ENCODE results near the gene TMEM18. TPM values are rescaled to one million over a fixed set of nuclear protein-coding genes. Genes with fewer than 3 reads are reported as not detected.

The TMEM18 gene
- total and polyA plus RNA-seq, 2 of the 13 experiments (the other 11 are each of a cell fraction or from before 2014, with no cell fraction given), result 45.9 to 49.4 TPM

GRCh38 chr2:677056-677958 is at the start of gene TMEM18 (continued):
- peak; percentile 34; the same call in 1 of the 2 replicates for TF ChIP-seq GMEB2 (CRISPR knock-in tag; IDR thresholded peaks at IDR 0.05; ENCODE audit: low read depth)
- no peak for TF ChIP-seq RFX1 (IDR thresholded peaks at IDR 0.05)
- peak; percentile 72; the same call in 1 of the 2 replicates for TF ChIP-seq CBX5 (CRISPR knock-in tag; IDR thresholded peaks at IDR 0.05; ENCODE audit: borderline replicate concordance)
- TF ChIP-seq ZBTB33 (CRISPR knock-in tag; IDR thresholded peaks at IDR 0.05), result peak; percentile 73
- TF ChIP-seq HMGXB3 (CRISPR knock-in tag; IDR thresholded peaks at IDR 0.05; ENCODE audit: borderline replicate concordance), result peak; percentile 91; the same call in 1 of the 2 replicates
- peak; percentile 88; the same call in 1 of the 2 replicates for TF ChIP-seq SATB2 (CRISPR knock-in tag; IDR thresholded peaks at IDR 0.05)
- TF ChIP-seq CTCF (CRISPR knock-in tag; IDR thresholded peaks at IDR 0.05), result peak; percentile 80
- no peak for TF ChIP-seq NBN (conservative IDR thresholded peaks at IDR 0.05)
- TF ChIP-seq XRCC5 (optimal IDR thresholded peaks at IDR 0.05; ENCODE audit: low read length), result peak; percentile 85
- TF ChIP-seq ZNF282 (IDR thresholded peaks at IDR 0.05; ENCODE audit: partially characterized antibody), result no peak
- peak; percentile 80; the same call in 1 of the 2 replicates for TF ChIP-seq ZBTB34 (CRISPR knock-in tag; IDR thresholded peaks at IDR 0.05)
- peak; percentile 97 for TF ChIP-seq ZNF160 (CRISPR knock-in tag; IDR thresholded peaks at IDR 0.05)
- TF ChIP-seq NFE2L1 (CRISPR knock-in tag; IDR thresholded peaks at IDR 0.05; ENCODE audit: borderline replicate concordance), result no peak; the same call in 1 of the 2 replicates
- TF ChIP-seq CBX2 (IDR thresholded peaks at IDR 0.05; ENCODE audit: low read depth, low read length), result peak; percentile 53; the same call in 1 of the 2 replicates
- 0 out of 2 replicates have a peak, but pooled peaks have one; percentile 30 for TF ChIP-seq CBX2 (CRISPR knock-in tag; IDR thresholded peaks at IDR 0.05; ENCODE audit: low read depth)
- TF ChIP-seq AKAP8 (CRISPR knock-in tag; IDR thresholded peaks at IDR 0.05), result no peak; the same call in 1 of the 2 replicates
- no peak; the same call in 1 of the 2 replicates for TF ChIP-seq TBP (CRISPR knock-in tag; IDR thresholded peaks at IDR 0.05)

All from HepG2 (cell line).